PC-3 (cell line): ENCODE measurements around the gene TIAM2.

Source experiments
- CTCF ChIP-seq: fragments of 300-600 bp; sonication (generic); conservative IDR thresholded peaks from 2 replicates; pipeline ENCODE4 v1.5.1; 2017; ENCODE audit warnings: antibody characterized with exemption, low read depth, mild to moderate bottlenecking, low read length
- EZH2 ChIP-seq: fragments of 300-600 bp; sonication (generic); IDR thresholded peaks from one replicate; pipeline ENCODE4 v1.6.1; 2017; ENCODE audit warnings: antibody characterized with exemption, mild to moderate bottlenecking, low read length; ENCODE audit not compliant: unreplicated experiment
- EZH2phosphoT487 ChIP-seq: fragments of 300-600 bp; sonication (generic); IDR thresholded peaks from 2 replicates; pipeline ENCODE4 v1.6.1; 2018; ENCODE audit warnings: mild to moderate bottlenecking, antibody characterized with exemption, low read length, borderline replicate concordance

DNA sequence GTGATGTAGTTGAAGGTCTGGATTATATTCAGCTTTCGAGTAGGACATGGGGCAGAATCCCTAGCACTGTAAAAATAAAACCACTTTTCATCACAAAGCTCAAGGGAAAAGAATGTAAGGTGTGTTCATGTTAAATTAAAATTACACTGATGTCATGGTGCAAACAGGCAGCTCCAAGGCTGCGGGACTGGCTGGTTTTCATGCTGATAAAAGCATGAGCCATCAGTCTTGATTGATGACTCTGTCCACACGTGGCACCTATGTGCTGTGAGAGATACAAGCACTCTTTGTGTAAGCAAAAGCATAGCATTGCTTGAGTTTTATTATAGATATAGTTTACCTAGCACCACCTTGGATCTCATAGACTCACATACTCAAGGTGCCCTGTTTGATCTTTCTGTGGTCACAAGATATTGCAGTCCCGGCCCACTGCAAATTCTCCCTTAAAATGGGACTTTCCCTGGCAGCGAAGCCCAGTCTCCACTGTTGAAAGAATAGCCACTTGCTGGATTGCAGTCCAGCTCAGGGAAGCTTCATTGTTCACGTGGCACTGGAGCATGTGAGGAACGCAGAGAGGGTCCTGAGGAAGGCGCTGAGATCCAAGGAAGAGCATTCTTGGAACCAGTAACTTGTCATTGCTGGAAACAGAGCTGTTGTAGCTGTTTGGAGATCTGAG lies 90.6 kb downstream of the TIAM2 start:
- no peak for TF ChIP-seq CTCF
- TF ChIP-seq EZH2, result no peak
- TF ChIP-seq EZH2phosphoT487, result no peak
